Jurkat, Clone E6-1 (cell line): ENCODE results near the gene MFAP3L. TPM values are rescaled to one million over a fixed set of nuclear protein-coding genes. Genes with fewer than 3 reads are reported as not detected.
"Not testable (repeated sequence)": the region's sequence is repeated elsewhere in the genome, so short reads cannot be mapped to it uniquely, and the experiment has no call there.

ENCODE experiments used
- DNase-seq: peaks from one replicate; pipeline ENCODE4 v3.0.0-alpha.2; 2011; ENCODE audit warnings: low read depth, low spot score
- H3K4me3 ChIP-seq: 2 replicates; pipeline ENCODE4 v1.5.1; 2011; ENCODE audit warnings: mild to moderate bottlenecking, low read length, control low read depth, moderate library complexity
- polyA plus RNA-seq: library from polyadenylated mRNA; unstranded; fragments of >200 nt; gene quantifications from one replicate; pipeline ENCODE4 v1.2.1, GENCODE V29; 2012; ENCODE audit warnings: missing spikeins; ENCODE audit not compliant: insufficient read length, insufficient read depth

MFAP3L gene
- polyA plus RNA-seq = 5.4 TPM

GRCh38 chr4:170026253-170027021 lies at the start of gene MFAP3L:
Gene MFAP3L, minus strand, starts transcription at chr4:170026395. Its CDS starts 20,518 bp downstream, at chr4:170005877.
- peak within 1 kb of the TSS; percentile 72 for H3K4me3 ChIP-seq
- DNase-seq = peak; percentile 71

GRCh38 chr4:170071196-170071595 lies 45.0 kb upstream of the MFAP3L start:
- no peak for DNase-seq
- H3K4me3 ChIP-seq = no peak overlapping the region

- no peak for DNase-seq
- H3K4me3 ChIP-seq = no peak overlapping the region
Measured at GRCh38 chr4:170068438-170069128, 42.4 kb upstream of the MFAP3L start.

GRCh38 chr4:170059421-170059820 lies 33.2 kb upstream of the MFAP3L start:
- H3K4me3 ChIP-seq = no peak overlapping the region
- DNase-seq = no peak

- DNase-seq = no peak
- no peak overlapping the region for H3K4me3 ChIP-seq
Measured at GRCh38 chr4:170058826-170059225, 32.6 kb upstream of the MFAP3L start.

- no peak for DNase-seq
- H3K4me3 ChIP-seq = no peak overlapping the region
Measured at GRCh38 chr4:170057866-170058265, 31.7 kb upstream of the MFAP3L start.

- no peak for DNase-seq
- H3K4me3 ChIP-seq = no peak overlapping the region
Measured at GRCh38 chr4:170052919-170053318, 26.7 kb upstream of the MFAP3L start.

- H3K4me3 ChIP-seq = no peak overlapping the region
- DNase-seq = no peak
Measured at GRCh38 chr4:170051402-170051801, 25.2 kb upstream of the MFAP3L start.

- H3K4me3 ChIP-seq = no peak overlapping the region
- no peak for DNase-seq
Measured at GRCh38 chr4:170049766-170050165, 23.6 kb upstream of the MFAP3L start.

GRCh38 chr4:170047771-170048354 lies 21.7 kb upstream of the MFAP3L start:
- H3K4me3 ChIP-seq = no peak overlapping the region
- peak; percentile 66 for DNase-seq

GRCh38 chr4:170046156-170046555 lies 20.0 kb upstream of the MFAP3L start:
- DNase-seq, H3K4me3 ChIP-seq: not testable (repeated sequence)

- no peak for DNase-seq
- no peak overlapping the region for H3K4me3 ChIP-seq
Measured at GRCh38 chr4:170040031-170040680, 14.0 kb upstream of the MFAP3L start.

GRCh38 chr4:170038769-170039168 lies 12.6 kb upstream of the MFAP3L start:
- no peak for DNase-seq
- H3K4me3 ChIP-seq = no peak overlapping the region

- no peak for DNase-seq
- no peak overlapping the region for H3K4me3 ChIP-seq
Measured at GRCh38 chr4:170038232-170038631, 12.0 kb upstream of the MFAP3L start.

- no peak overlapping the region for H3K4me3 ChIP-seq
- DNase-seq = no peak
Measured at GRCh38 chr4:170037481-170037880, 11.3 kb upstream of the MFAP3L start.

- DNase-seq = no peak
- H3K4me3 ChIP-seq = no peak overlapping the region
Measured at GRCh38 chr4:170035845-170036244, 9.7 kb upstream of the MFAP3L start.

- DNase-seq = no peak
- no peak overlapping the region for H3K4me3 ChIP-seq
Measured at GRCh38 chr4:170035231-170035630, 9.0 kb upstream of the MFAP3L start.

- H3K4me3 ChIP-seq = no peak overlapping the region
- no peak for DNase-seq
Measured at GRCh38 chr4:170033999-170034398, 7.8 kb upstream of the MFAP3L start.

GRCh38 chr4:170030121-170030520 lies 3.9 kb upstream of the MFAP3L start:
- no peak overlapping the region for H3K4me3 ChIP-seq
- no peak for DNase-seq
